Glomerular endothelial cell (primary cell): ENCODE data around the gene SSR4. TPM values are rescaled to one million over a fixed set of nuclear protein-coding genes. Genes with fewer than 3 reads are reported as not detected.

Experiments used
- DNase-seq: peaks from one replicate; pipeline ENCODE4 v3.0.0-alpha.2; 2011; ENCODE audit warnings: low read depth, low spot score; ENCODE audit errors: extremely low read depth
- total RNA-seq: library from RNA; depleted of rRNA; stranded (reverse); fragments of >200 nt; gene quantifications from 2 replicates; pipeline ENCODE4 v1.2.3, GENCODE V29; 2015

SSR4 gene
- total RNA-seq, 1 donor from 2014 or later = 212 TPM

DNA sequence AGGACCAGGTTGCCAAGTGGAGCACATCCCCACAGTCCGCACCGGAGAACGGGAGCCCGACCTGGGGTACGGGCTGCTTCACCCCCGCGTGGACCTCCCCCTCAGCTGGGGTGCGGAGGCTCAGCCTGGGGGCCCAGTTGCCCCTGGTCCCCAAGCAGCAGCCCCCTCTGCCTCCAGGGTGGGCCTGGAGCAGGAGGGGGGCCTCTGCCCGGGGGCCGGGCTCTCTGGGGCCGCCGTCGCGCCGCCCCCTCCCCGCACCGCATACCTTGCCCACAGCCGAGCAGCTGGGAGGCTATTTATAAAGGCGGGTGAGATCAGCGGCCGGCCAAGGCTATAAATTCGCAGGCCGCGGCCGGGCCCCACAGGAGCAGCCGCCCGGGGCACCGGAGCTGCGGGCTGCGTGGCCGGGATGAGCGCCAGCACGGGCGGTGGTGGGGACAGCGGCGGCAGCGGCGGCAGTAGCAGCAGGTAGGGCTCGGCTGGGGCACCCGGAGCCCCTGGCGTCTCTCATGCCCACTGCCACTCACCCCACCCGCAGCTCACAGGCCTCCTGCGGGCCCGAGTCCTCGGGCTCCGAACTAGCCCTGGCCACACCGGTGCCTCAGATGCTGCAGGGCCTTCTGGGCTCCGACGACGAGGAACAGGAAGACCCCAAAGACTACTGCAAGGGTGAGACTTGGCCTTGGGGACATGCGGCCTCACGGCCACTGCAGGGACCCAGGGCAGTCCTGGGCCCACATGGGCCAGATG, 13.6 kb upstream of the SSR4 start, which contains the start of gene SRPK3:
Gene SRPK3 (plus strand): TSS at position 364 of the 750 bp plus-strand sequence. CDS start 46 bp downstream, at position 410.
- no peak for DNase-seq

DNA sequence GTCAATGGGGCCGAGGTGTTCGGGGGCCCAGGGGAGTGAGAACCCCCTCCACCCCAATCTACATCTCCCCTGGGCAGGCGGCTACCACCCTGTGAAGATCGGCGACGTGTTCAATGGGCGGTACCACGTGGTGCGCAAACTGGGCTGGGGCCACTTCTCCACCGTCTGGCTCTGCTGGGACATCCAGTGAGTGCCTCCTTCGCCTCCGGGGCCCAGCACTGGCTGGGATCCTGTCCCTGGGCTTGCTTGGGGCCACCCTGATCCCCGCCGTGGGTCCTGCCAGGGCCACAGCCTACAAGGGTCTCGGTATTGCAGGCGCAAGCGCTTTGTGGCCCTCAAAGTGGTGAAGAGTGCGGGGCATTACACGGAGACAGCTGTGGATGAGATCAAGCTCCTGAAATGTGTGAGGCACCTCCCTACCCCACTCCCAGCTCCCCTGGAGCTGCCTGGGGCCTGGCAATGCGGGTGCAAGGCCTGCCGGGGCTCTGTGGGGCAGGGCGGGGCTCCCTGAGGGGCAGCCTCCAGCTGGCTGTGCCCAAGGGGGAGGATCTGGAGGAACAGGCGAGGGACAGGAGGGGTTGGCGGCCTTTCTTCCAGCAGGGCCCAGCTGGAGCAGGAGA, 12.9 kb upstream of the SSR4 start:
- no peak for DNase-seq

DNA sequence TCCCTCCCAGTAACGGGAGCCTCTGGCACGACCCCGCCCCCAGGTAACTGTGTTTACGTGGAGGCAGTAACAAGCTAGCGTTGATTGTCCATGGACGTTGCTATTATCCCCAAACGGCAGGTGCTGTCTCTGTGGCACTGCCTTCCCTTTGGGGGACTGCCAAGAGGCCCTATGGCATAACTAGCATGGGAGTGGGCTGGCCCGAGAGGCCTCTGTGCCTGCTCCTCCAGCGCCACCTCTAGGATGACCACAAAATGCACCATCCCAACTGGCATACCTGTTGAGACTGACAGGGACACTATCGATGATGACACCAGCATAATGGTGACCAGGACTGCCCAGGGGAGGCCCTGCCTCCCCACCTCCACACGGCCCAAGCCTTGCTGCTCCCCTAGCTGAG, 12.2 kb upstream of the SSR4 start:
- no peak for DNase-seq

- no peak for DNase-seq
These were observed 11.6 kb upstream of the SSR4 start for GRCh38 chrX:153782871-153783270.

DNA sequence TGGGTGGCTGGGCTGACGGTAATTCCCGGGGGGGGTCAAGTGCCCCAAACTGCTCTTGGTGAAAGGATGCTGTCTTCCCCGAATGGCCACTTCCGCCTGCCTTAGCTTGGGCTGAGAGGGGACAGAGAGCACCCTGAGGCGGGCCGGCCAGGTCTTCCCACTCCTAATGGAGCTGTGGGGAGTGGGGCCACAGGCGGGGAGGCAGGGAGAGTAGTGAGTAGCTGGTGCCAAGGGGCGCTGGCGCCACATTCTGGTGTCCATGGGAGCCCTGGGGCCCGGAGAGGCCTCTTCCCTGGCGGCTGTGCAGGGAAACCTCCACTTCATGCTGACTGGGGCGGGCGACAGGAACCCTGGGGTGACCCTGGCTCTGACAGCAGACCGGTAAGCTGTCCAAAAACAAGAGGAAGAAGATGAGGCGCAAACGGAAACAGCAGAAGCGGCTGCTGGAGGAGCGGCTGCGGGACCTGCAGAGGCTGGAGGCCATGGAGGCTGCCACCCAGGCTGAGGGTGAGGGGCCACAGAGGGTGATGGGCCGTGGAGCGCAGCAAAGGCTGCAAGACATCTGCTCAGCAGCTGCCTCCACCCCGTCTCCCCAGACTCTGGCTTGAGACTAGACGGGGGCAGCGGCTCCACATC, 11.0 kb upstream of the SSR4 start:
- no peak for DNase-seq

- DNase-seq = no peak
These were observed 10.0 kb upstream of the SSR4 start for GRCh38 chrX:153784325-153784967.

- DNase-seq = no peak
These were observed 7.8 kb upstream of the SSR4 start for GRCh38 chrX:153786669-153787068.

- no peak for DNase-seq
These were observed 4.8 kb upstream of the SSR4 start for GRCh38 chrX:153789654-153790053.

DNA sequence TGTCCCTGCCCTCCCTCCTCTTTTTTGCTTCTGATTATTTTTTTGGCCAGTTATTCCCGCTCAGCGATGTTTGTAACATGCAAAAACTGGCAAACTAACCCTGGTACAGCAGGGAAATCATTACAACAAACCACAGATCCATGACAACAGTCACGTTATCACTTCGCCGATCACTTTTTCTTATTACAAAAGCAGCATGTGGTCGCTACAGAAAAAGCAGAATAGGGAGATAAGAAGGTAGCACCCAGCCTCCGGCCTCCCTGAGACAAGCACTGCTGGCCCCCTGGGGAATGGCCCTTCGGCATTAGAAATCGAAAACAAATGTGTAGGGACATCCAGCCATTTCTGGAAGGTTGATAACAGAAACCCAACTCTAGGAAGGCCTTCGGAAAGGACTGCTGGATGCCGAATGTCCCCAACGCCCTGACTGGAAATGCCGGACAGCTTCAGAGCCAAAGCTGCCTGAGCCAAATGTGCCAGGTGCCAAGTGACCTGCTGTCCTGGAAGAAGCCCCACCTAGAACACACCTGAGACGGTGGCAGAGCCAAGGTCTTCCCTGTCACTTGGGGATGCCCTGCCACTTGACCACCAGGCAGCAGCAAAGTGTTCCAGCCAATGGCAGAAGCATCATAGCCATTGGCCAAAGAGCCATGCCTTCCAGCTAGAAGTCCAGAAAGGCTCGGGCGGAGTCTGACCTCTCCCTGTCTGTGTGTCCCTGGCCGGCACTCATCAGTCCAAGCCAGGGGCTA, 3.2 kb upstream of the SSR4 start:
- no peak for DNase-seq

GRCh38 chrX:153792368-153792767, 2.1 kb upstream of the SSR4 start:
- no peak for DNase-seq

DNA sequence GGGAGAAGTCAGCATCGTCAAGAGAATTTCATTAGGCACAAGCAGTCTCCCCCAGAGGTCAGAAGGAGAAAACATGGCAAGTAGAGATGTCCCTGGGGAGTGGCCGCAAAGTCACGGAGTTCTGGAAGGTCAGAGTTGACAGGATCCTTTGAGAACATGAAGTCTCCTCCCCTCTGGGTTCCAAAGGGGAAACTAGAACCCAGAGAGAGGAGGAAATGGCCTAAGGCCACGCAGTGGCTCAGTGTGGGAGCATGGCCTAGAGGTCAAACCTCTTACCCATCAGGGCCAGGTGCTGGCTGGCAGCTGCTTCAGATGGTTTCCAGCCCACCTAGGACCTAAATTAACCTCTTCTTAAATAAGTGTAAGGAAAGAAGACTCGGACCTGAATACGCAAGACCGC, 1.2 kb upstream of the SSR4 start:
- no peak for DNase-seq

GRCh38 chrX:153794897-153795816, 689 bp downstream of the SSR4 start:
- DNase-seq = no peak

DNA sequence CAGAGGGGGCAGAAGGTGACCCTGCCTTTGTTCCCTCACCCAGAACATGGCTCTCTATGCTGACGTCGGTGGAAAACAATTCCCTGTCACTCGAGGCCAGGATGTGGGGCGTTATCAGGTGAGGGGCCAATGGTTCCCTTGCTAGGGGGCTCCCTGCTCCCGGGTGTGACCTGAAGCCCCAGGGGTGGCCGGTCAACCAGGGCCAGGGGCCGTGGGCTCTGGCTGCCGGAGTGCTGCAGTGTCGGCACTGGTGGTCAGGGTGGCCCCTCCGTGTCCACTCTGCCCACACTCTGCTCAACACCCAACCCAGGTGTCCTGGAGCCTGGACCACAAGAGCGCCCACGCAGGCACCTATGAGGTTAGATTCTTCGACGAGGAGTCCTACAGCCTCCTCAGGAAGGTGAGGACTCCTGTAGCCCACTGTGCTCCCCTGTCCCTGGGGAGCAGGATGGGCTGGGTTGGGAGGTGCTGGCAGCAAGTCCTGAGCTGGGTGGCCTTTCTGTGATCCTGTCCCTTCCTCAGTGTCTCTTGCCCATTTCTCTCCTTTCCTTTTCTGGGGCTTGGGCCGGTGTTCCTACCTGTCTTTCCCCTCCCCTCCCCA, 3.0 kb downstream of the SSR4 start:
- no peak for DNase-seq

- no peak for DNase-seq
These were observed 4.9 kb downstream of the SSR4 start for GRCh38 chrX:153799326-153799725.

- no peak for DNase-seq
These were observed 5.8 kb downstream of the SSR4 start for GRCh38 chrX:153800177-153800722.

DNA sequence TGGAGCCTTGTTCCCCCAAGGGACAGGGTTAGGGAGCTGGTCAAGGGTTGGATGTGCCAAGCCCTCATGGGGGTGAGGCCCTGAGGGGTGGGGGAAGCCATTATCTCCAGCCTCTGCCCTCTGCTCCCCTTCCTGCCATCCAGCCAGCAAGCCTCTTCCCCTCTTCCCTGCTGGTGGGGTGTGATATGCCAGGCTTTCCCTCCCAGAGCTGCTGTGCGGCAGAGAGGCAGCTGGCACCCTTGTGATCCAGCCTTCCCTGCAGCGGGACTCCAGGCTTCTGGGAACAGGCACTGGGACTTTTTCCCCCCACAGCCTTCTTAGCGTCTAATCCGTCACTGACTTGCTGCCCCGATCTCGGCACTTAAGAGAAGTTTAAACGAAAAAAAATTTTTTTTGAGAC, 6.3 kb downstream of the SSR4 start:
- no peak for DNase-seq

DNA sequence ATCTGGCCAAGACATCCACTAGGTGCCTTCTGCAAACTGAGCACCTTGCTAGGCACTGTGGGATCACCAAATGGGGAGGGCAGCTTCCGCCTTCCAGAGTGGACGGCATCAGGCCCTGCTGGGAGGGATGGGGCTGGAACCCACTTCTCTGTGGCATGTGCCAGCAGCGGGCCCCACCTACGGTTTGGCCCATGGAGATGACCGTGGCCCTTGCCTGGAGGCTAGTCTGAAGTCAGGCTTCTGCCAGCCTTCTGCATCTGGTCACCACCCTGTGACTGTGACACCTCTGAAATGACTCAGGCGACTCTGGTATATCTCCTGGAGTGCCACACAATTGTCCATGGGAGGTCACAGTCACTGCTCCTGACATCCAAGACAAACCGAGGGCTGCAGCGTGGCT, 7.2 kb downstream of the SSR4 start:
- DNase-seq = no peak

GRCh38 chrX:153802513-153803045, 8.1 kb downstream of the SSR4 start:
- DNase-seq = no peak
